Sigmoid colon (tissue), 7 donors: ENCODE measurements around the gene GTF2IRD1. TPM values are rescaled to one million over a fixed set of nuclear protein-coding genes. Genes with fewer than 3 reads are reported as not detected.
"Not testable (repeated sequence)": the region's sequence is repeated elsewhere in the genome, so short reads cannot be mapped to it uniquely, and the experiment has no call there.

ENCODE experiments used
- DNase-seq: peaks from one replicate; pipeline ENCODE4 v3.0.0-alpha.2; 2019
- H3K27ac ChIP-seq, 4 donors: fragments of 200-600 bp; sonication (generic); one replicate each; pipeline ENCODE4 v1.5.1; 2016 to 2019; ENCODE audit warnings: mild to moderate bottlenecking in 1 of 4
- H3K27me3 ChIP-seq, 3 donors: fragments of 200-600 bp; sonication (generic); one replicate each; pipeline ENCODE4 v1.5.1; 2019; ENCODE audit warnings: mild to moderate bottlenecking in 1 of 3
- H3K36me3 ChIP-seq, 4 donors: fragments of 200-600 bp; sonication (generic); one replicate each; pipeline ENCODE4 v1.5.1; 2016 to 2019
- H3K4me1 ChIP-seq, 4 donors: fragments of 200-600 bp; sonication (generic); one replicate each; pipeline ENCODE4 v1.5.1; 2017 to 2019
- H3K4me3 ChIP-seq, 4 donors: fragments of 200-600 bp; sonication (generic); one replicate each; pipeline ENCODE4 v1.5.1; 2017 to 2019; ENCODE audit warnings: mild to moderate bottlenecking in 2 of 4, moderate library complexity in 1 of 4
- H3K9me3 ChIP-seq, 4 donors: fragments of 200-600 bp in 3 of 4; sonication (generic) in 3 of 4; one replicate each; pipeline versions ENCODE4 v1.5.1 to v1.6.1; 2013 to 2019
- CTCF ChIP-seq, 4 experiments: fragments of 450-650 bp in 3 of 4; fragments of 200-600 bp in 1 of 4; IDR thresholded peaks; one replicate each; pipeline ENCODE4 v1.5.1; 2016 to 2019; ENCODE audit warnings: antibody characterized with exemption in 4 of 4, mild to moderate bottlenecking in 3 of 4, moderate library complexity in 2 of 4
- EP300 ChIP-seq, 4 donors: sonication (generic); formaldehyde crosslinking; IDR thresholded peaks; one replicate each; pipeline ENCODE4 v1.6.1; 2017; ENCODE audit warnings: antibody characterized with exemption in 4 of 4
- POLR2A ChIP-seq, 2 donors: fragments of 450-650 bp; IDR thresholded peaks; one replicate each; pipeline ENCODE4 v1.6.1; 2016; ENCODE audit warnings: antibody characterized with exemption in 2 of 2, mild to moderate bottlenecking in 2 of 2, moderate library complexity in 2 of 2
- POLR2AphosphoS5 ChIP-seq, 4 donors: sonication (generic); formaldehyde crosslinking; IDR thresholded peaks; one replicate each; pipeline ENCODE4 v1.6.1; 2017; ENCODE audit warnings: antibody characterized with exemption in 4 of 4
- WGBS, 2 donors: extraction: QIAGEN DNeasy Blood & Tissue Kit; methylation state at CpG; one replicate each; pipeline ENCODE4 v1.1.7; 2013; 5-methylcytosine and 5-hydroxymethylcytosine counted together
- intact Hi-C: fragments of 100-400 bp; cut with DNase I; formaldehyde crosslinking; loops from one replicate; pipeline ENCODE4 v1.15.1; 2023
- polyA plus RNA-seq, 3 donors: library from polyadenylated mRNA; stranded (reverse); fragments of 200-250 nt; gene quantifications; one replicate each; pipeline ENCODE4 v1.2.3, GENCODE V29; 2013
- total RNA-seq, 4 donors: library from RNA; depleted of rRNA; stranded (reverse); fragments of >200 nt; gene quantifications; one replicate each; pipeline ENCODE4 v1.1.0, GENCODE V29; 2016
- donor health status: healthy with polysubstance abuse.
- donor health status: Bipolar disorder and iron deficiency.
- donor health status: healthy.

The GTF2IRD1 gene
- total and polyA plus RNA-seq, 7 donors = 1.8 to 24.2 (median 15.0) TPM

- Histone ChIP-seq H3K27ac (no peak overlapping the region), H3K9me3 (no peaks in the 10 kb centered on the region), H3K36me3 (no peaks in the 10 kb centered on the region), H3K4me3 (no peak overlapping the region), H3K27me3 (no peaks in the 10 kb centered on the region), H3K4me1 (peaks cover 0 to 38% (median 33%) of the 10 kb centered on the region in 4 donors)
- intact Hi-C loops = no loop called here
- WGBS, 2 donors = 94 to 95% methylated on average over 7 of the region's 7 CpGs
- no peak for DNase-seq
- no peak for TF ChIP-seq POLR2AphosphoS5 (IDR thresholded peaks at IDR 0.05)
- no peak for TF ChIP-seq EP300 (IDR thresholded peaks at IDR 0.05)
- TF ChIP-seq CTCF (IDR thresholded peaks at IDR 0.05) = no peak
- no peak for TF ChIP-seq POLR2A (IDR thresholded peaks at IDR 0.05)
These were observed 31.9 kb downstream of the GTF2IRD1 start for GRCh38 chr7:74485611-74486010.

- H3K27ac ChIP-seq, H3K27me3 ChIP-seq, H3K36me3 ChIP-seq, DNase-seq, H3K9me3 ChIP-seq, H3K4me3 ChIP-seq, H3K4me1 ChIP-seq, intact Hi-C loops: not testable (repeated sequence)
- 82 to 94% methylated on average over 8 of the region's 8 CpGs for WGBS, 2 donors
These were observed 34.9 kb downstream of the GTF2IRD1 start for GRCh38 chr7:74488518-74489030.

GRCh38 chr7:74489997-74490945 is 36.6 kb downstream of the GTF2IRD1 start:
- no peaks in the 10 kb centered on the region for H3K27me3 ChIP-seq
- peak overlapping the region in 1 of 4 donors; percentile 18 for H3K27ac ChIP-seq
- no peaks in the 10 kb centered on the region for H3K9me3 ChIP-seq
- H3K36me3 ChIP-seq = no peaks in the 10 kb centered on the region
- TF ChIP-seq POLR2A (IDR thresholded peaks at IDR 0.05) (no peak), EP300 (IDR thresholded peaks at IDR 0.05) (no peak), POLR2AphosphoS5 (IDR thresholded peaks at IDR 0.05) (no peak), CTCF (IDR thresholded peaks at IDR 0.05) (no peak)
- intact Hi-C loops = no loop called here
- DNase-seq = no peak
- WGBS, 2 donors = 85% methylated on average over 19 of the region's 19 CpGs
- H3K4me3 ChIP-seq = no peak overlapping the region
- peaks cover 0 to 5% (median 5%) of the 10 kb centered on the region in 4 donors for H3K4me1 ChIP-seq

GRCh38 chr7:74491490-74491889 is 37.8 kb downstream of the GTF2IRD1 start:
- H3K27me3 ChIP-seq, DNase-seq, H3K9me3 ChIP-seq, H3K27ac ChIP-seq, H3K4me3 ChIP-seq, intact Hi-C loops, H3K36me3 ChIP-seq: not testable (repeated sequence)
- peaks cover 2 to 13% (median 7%) of the 10 kb centered on the region in 4 donors for H3K4me1 ChIP-seq
- 95 to 98% methylated on average over 2 of the region's 2 CpGs for WGBS, 2 donors

GRCh38 chr7:74493295-74493694 is 39.6 kb downstream of the GTF2IRD1 start:
- Histone ChIP-seq H3K27me3 (no peaks in the 10 kb centered on the region), H3K4me3 (no peak overlapping the region), H3K27ac (no peak overlapping the region), H3K4me1 (peaks cover 2 to 13% (median 7%) of the 10 kb centered on the region in 4 donors), H3K36me3 (no peaks in the 10 kb centered on the region), H3K9me3 (no peaks in the 10 kb centered on the region)
- TF ChIP-seq CTCF (IDR thresholded peaks at IDR 0.05) (no peak), POLR2A (IDR thresholded peaks at IDR 0.05) (no peak), EP300 (IDR thresholded peaks at IDR 0.05) (no peak), POLR2AphosphoS5 (IDR thresholded peaks at IDR 0.05) (no peak)
- intact Hi-C loops = no loop called here
- WGBS, 2 donors = 96 to 97% methylated on average over 6 of the region's 6 CpGs
- no peak for DNase-seq
